Lung (tissue), 12 donors: ENCODE results near the gene COPS9. TPM values are rescaled to one million over a fixed set of nuclear protein-coding genes. Genes with fewer than 3 reads are reported as not detected.

ENCODE experiments used
- ATAC-seq: fragments of 200-7000 bp; cut with Tn5 transposase; one replicate; pipeline ENCODE4 v1.9.1; 2020; ENCODE audit warnings: moderate number of reproducible peaks; ENCODE audit not compliant: insufficient read depth, low FRiP score
- DNase-seq, 3 donors: peaks; one replicate each; pipeline ENCODE4 v3.0.0-alpha.2; 2013 to 2017
- H3K27ac ChIP-seq, 2 donors: one replicate each; pipeline ENCODE4 v1.5.1; 2013; ENCODE audit warnings: mild to moderate bottlenecking in 2 of 2, moderate library complexity in 2 of 2, control low read depth in 1 of 2, inconsistent platforms in 1 of 2, low read depth in 1 of 2, low read length in 1 of 2
- H3K27me3 ChIP-seq, 3 donors: one replicate each; pipeline ENCODE4 v1.5.1; 2013; ENCODE audit warnings: low read length in 2 of 3; ENCODE audit not compliant: control insufficient read depth in 3 of 3, insufficient read depth in 3 of 3
- H3K36me3 ChIP-seq, 4 donors: one replicate each; pipeline ENCODE4 v1.5.1; 2013; ENCODE audit warnings: low read length in 4 of 4, mild to moderate bottlenecking in 1 of 4, moderate library complexity in 1 of 4; ENCODE audit not compliant: control insufficient read depth in 4 of 4, insufficient read depth in 4 of 4
- H3K4me1 ChIP-seq, 5 donors: one replicate each; pipeline ENCODE4 v1.5.1; 2013; ENCODE audit warnings: low read length in 5 of 5, mild to moderate bottlenecking in 2 of 5, moderate library complexity in 1 of 5; ENCODE audit not compliant: control insufficient read depth in 5 of 5, insufficient read depth in 5 of 5
- H3K4me3 ChIP-seq: one replicate; pipeline ENCODE4 v1.5.1; 2013; ENCODE audit warnings: mild to moderate bottlenecking, control low read depth, moderate library complexity
- H3K9ac ChIP-seq, 2 donors: one replicate each; pipeline ENCODE4 v1.5.1; 2013; ENCODE audit warnings: low read length in 2 of 2, control low read depth in 1 of 2; ENCODE audit not compliant: insufficient read depth in 1 of 2
- H3K9me3 ChIP-seq, 4 donors: one replicate each; pipeline ENCODE4 v1.5.1; 2013; ENCODE audit warnings: low read length in 3 of 4, mild to moderate bottlenecking in 1 of 4, moderate library complexity in 1 of 4; ENCODE audit not compliant: control insufficient read depth in 4 of 4, insufficient read depth in 3 of 4
- whole genome bisulfite sequencing, 2 donors: extraction: QIAGEN DNeasy Blood & Tissue Kit; methylation state at CpG; one replicate each; pipeline ENCODE4 v1.1.7; 2013; 5-methylcytosine and 5-hydroxymethylcytosine counted together
- polyA plus RNA-seq, 2 donors: library from polyadenylated mRNA; stranded (reverse); fragments of 200-250 nt; gene quantifications; one replicate each; pipeline ENCODE4 v1.2.1, GENCODE V29; 2013
- total RNA-seq, 2 donors: library from RNA; depleted of rRNA in 1 of 2; stranded (reverse); fragments of >200 nt in 1 of 2; gene quantifications; one replicate each; pipeline ENCODE4 v1.2.1, GENCODE V29; 2014 to 2021
- TF ChIP-seq, protein P1 (sequence below): IDR thresholded peaks from 2 replicates; pipeline ENCODE4 v1.5.1; 2012; ENCODE audit warnings: mild to moderate bottlenecking; ENCODE audit errors: control extremely low read depth, extremely low read depth
- donor health status: control.
- donor health status: control.
- donor health status: Bipolar disorder and iron deficiency.
- donor health status: healthy.
- donor health status: DM: yes; HTN: yes; CAD: no.

Gene COPS9
- total and polyA plus RNA-seq, 4 donors, result 52.5 to 386 (median 148) TPM

DNA sequence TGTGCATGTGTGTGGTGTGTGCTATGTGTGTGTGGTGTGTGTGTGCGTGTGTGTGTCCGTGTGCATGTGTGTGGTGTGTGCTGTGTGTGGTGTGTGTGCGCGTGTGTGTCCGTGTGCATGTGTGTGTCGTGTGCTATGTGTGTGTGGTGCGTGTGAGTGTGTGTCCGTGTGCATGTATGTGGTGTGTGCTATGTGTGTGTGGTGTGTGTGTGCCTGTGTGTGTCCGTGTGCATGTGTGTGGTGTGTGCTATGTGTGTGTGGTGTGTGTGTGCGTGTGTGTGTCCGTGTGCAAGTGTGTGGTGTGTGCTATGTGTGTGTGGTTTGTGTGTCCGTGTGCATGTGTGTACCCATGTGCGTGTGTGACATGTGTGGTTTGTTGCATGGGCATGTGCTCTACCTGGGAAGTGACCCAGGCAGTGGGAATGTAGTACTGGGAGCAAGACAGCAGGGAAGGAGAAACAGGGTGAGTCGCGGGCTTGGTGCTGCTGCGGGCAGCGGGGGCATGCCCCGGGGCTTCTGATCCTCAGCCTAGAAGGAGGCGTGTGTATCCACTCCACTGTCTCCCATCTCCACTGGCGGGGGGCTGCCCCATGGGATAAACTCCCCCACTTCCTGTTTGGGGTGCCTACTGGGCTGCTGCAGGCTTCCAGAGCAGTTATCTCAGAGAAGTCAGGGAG, 11.9 kb upstream of the COPS9 start:
- 84 to 87% methylated on average over 19 to 20 of the region's 20 CpGs for WGBS, 2 donors
- Histone ChIP-seq H3K27ac (no peak overlapping the region), H3K4me3 (no peak overlapping the region), H3K4me1 (peaks cover 0 to 6% (median 0%) of the 10 kb centered on the region in 5 donors), H3K9me3 (no peaks in the 10 kb centered on the region), H3K27me3 (peaks cover 0 to 3% (median 0%) of the 10 kb centered on the region in 3 donors), H3K9ac (no peak overlapping the region), H3K36me3 (no peaks in the 10 kb centered on the region)
- DNase-seq (no peak), ATAC-seq (no peak)
- TF ChIP-seq, protein P1, sequence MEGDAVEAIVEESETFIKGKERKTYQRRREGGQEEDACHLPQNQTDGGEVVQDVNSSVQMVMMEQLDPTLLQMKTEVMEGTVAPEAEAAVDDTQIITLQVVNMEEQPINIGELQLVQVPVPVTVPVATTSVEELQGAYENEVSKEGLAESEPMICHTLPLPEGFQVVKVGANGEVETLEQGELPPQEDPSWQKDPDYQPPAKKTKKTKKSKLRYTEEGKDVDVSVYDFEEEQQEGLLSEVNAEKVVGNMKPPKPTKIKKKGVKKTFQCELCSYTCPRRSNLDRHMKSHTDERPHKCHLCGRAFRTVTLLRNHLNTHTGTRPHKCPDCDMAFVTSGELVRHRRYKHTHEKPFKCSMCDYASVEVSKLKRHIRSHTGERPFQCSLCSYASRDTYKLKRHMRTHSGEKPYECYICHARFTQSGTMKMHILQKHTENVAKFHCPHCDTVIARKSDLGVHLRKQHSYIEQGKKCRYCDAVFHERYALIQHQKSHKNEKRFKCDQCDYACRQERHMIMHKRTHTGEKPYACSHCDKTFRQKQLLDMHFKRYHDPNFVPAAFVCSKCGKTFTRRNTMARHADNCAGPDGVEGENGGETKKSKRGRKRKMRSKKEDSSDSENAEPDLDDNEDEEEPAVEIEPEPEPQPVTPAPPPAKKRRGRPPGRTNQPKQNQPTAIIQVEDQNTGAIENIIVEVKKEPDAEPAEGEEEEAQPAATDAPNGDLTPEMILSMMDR, result no peak

DNA sequence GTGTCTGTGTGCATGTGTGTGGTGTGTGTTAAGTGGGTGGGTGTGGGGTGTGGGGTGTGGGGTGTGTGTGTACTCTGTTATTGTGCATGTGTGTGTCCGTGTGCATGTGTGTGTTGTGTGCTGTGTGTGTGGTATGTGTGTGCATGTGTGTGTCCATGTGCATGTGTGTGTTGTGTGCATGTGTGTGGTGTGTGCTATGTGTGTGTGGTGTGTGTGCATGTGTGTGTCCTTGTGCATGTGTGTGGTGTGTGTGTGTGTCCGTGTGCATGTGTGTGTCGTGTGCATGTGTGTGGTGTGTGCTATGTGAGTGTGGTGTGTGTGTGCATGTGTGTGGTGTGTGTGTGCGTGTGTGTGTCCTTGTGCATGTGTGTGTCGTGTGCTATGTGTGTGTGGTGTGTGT, 11.3 kb upstream of the COPS9 start:
- H3K9me3 ChIP-seq, result no peaks in the 10 kb centered on the region
- H3K36me3 ChIP-seq, result no peaks in the 10 kb centered on the region
- no peak overlapping the region for H3K4me3 ChIP-seq
- TF ChIP-seq, protein P1, result no peak
- H3K4me1 ChIP-seq, result peaks cover 0 to 6% (median 0%) of the 10 kb centered on the region in 5 donors
- no peak overlapping the region for H3K27ac ChIP-seq
- 86 to 91% methylated on average over 5 of the region's 5 CpGs for WGBS, 2 donors
- DNase-seq (no peak), ATAC-seq (no peak)
- H3K27me3 ChIP-seq, result peaks cover 0 to 3% (median 0%) of the 10 kb centered on the region in 3 donors
- no peak overlapping the region for H3K9ac ChIP-seq

DNA sequence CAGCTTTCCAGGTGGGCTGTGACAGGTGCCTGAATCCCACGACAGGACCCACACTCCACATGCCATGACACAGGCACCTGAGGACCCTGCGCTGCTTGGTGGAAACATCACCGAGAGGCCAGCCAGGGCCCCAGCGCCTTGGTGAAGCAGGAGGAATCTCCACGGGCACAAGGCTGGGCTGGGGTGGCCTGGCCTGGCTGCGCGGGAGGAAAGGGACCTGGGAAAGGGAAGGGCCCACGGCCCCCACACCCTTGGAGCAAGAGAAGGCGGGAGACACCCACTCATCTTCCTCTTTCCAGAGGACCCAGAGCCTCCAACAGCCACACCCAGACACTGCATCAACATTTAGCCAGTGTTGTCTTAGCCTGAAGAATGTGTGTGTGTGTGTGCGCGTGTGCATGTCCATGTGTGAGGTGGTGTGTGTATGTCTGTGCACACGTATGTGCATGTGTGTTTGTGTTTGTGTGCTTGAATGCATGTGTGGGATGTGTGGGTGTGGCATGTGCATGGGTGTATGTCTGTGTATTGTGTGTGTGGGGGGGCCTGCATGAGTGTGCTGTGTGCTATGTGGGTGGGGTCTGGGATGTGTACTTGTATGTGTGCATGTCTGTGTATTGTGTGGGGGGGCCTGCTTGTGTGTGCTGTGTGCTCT, 10.6 kb upstream of the COPS9 start:
- Histone ChIP-seq H3K4me3 (no peak overlapping the region), H3K9me3 (no peaks in the 10 kb centered on the region), H3K27me3 (peaks cover 0 to 3% (median 0%) of the 10 kb centered on the region in 3 donors), H3K9ac (no peak overlapping the region), H3K27ac (no peak overlapping the region), H3K4me1 (peaks cover 0 to 6% (median 0%) of the 10 kb centered on the region in 5 donors), H3K36me3 (no peaks in the 10 kb centered on the region)
- DNase-seq (no peak), ATAC-seq (no peak)
- TF ChIP-seq, protein P1, result no peak
- 67 to 76% methylated on average over 12 of the region's 12 CpGs for WGBS, 2 donors
